B cell (primary cell): ENCODE measurements around the gene LILRB3.
"Not testable (repeated sequence)": the region's sequence is repeated elsewhere in the genome, so short reads cannot be mapped to it uniquely, and the experiment has no call there.

Experiments
- CTCF ChIP-seq: fragments of 200-600 bp; IDR thresholded peaks from one replicate; pipeline ENCODE4 v1.8.0; 2022; ENCODE audit warnings: antibody characterized with exemption, mild to moderate bottlenecking
- EZH2 ChIP-seq: IDR thresholded peaks from 2 replicates; pipeline ENCODE4 v1.6.1; 2012; ENCODE audit warnings: borderline replicate concordance, low read depth, mild to moderate bottlenecking, moderate library complexity, low read length; ENCODE audit not compliant: insufficient read depth, poor library complexity, severe bottlenecking

- not testable (repeated sequence) for TF ChIP-seq CTCF, EZH2
Observed at GRCh38 chr19:54224619-54225018, 1.8 kb upstream of the LILRB3 start.
